ENCODE data around the gene INMT. TPM values are rescaled to one million over a fixed set of nuclear protein-coding genes. Genes with fewer than 3 reads are reported as not detected.
A peak's percentile ranks its signal among the peaks of the same experiment; 100 is the strongest.

The INMT gene
- total and polyA plus RNA-seq, 2 experiments from 2014 or later = 0.79 to 1.1 TPM

- TF ChIP-seq, protein P1, sequence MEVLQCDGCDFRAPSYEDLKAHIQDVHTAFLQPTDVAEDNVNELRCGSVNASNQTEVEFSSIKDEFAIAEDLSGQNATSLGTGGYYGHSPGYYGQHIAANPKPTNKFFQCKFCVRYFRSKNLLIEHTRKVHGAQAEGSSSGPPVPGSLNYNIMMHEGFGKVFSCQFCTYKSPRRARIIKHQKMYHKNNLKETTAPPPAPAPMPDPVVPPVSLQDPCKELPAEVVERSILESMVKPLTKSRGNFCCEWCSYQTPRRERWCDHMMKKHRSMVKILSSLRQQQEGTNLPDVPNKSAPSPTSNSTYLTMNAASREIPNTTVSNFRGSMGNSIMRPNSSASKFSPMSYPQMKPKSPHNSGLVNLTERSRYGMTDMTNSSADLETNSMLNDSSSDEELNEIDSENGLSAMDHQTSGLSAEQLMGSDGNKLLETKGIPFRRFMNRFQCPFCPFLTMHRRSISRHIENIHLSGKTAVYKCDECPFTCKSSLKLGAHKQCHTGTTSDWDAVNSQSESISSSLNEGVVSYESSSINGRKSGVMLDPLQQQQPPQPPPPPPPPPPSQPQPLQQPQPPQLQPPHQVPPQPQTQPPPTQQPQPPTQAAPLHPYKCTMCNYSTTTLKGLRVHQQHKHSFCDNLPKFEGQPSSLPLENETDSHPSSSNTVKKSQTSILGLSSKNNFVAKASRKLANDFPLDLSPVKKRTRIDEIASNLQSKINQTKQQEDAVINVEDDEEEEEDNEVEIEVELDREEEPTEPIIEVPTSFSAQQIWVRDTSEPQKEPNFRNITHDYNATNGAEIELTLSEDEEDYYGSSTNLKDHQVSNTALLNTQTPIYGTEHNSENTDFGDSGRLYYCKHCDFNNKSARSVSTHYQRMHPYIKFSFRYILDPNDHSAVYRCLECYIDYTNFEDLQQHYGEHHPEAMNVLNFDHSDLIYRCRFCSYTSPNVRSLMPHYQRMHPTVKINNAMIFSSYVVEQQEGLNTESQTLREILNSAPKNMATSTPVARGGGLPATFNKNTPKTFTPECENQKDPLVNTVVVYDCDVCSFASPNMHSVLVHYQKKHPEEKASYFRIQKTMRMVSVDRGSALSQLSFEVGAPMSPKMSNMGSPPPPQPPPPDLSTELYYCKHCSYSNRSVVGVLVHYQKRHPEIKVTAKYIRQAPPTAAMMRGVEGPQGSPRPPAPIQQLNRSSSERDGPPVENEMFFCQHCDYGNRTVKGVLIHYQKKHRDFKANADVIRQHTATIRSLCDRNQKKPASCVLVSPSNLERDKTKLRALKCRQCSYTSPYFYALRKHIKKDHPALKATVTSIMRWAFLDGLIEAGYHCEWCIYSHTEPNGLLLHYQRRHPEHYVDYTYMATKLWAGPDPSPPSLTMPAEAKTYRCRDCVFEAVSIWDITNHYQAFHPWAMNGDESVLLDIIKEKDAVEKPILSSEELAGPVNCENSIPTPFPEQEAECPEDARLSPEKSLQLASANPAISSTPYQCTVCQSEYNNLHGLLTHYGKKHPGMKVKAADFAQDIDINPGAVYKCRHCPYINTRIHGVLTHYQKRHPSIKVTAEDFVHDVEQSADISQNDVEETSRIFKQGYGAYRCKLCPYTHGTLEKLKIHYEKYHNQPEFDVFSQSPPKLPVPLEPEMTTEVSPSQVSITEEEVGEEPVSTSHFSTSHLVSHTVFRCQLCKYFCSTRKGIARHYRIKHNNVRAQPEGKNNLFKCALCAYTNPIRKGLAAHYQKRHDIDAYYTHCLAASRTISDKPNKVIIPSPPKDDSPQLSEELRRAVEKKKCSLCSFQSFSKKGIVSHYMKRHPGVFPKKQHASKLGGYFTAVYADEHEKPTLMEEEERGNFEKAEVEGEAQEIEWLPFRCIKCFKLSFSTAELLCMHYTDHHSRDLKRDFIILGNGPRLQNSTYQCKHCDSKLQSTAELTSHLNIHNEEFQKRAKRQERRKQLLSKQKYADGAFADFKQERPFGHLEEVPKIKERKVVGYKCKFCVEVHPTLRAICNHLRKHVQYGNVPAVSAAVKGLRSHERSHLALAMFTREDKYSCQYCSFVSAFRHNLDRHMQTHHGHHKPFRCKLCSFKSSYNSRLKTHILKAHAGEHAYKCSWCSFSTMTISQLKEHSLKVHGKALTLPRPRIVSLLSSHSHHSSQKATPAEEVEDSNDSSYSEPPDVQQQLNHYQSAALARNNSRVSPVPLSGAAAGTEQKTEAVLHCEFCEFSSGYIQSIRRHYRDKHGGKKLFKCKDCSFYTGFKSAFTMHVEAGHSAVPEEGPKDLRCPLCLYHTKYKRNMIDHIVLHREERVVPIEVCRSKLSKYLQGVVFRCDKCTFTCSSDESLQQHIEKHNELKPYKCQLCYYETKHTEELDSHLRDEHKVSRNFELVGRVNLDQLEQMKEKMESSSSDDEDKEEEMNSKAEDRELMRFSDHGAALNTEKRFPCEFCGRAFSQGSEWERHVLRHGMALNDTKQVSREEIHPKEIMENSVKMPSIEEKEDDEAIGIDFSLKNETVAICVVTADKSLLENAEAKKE (CRISPR knock-in tag; IDR thresholded peaks at IDR 0.05) = no peak
- TF ChIP-seq JUNB (IDR thresholded peaks at IDR 0.05; ENCODE audit: unreplicated experiment) = no peak
- TF ChIP-seq, protein P2, sequence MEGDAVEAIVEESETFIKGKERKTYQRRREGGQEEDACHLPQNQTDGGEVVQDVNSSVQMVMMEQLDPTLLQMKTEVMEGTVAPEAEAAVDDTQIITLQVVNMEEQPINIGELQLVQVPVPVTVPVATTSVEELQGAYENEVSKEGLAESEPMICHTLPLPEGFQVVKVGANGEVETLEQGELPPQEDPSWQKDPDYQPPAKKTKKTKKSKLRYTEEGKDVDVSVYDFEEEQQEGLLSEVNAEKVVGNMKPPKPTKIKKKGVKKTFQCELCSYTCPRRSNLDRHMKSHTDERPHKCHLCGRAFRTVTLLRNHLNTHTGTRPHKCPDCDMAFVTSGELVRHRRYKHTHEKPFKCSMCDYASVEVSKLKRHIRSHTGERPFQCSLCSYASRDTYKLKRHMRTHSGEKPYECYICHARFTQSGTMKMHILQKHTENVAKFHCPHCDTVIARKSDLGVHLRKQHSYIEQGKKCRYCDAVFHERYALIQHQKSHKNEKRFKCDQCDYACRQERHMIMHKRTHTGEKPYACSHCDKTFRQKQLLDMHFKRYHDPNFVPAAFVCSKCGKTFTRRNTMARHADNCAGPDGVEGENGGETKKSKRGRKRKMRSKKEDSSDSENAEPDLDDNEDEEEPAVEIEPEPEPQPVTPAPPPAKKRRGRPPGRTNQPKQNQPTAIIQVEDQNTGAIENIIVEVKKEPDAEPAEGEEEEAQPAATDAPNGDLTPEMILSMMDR (conservative IDR thresholded peaks at IDR 0.05; ENCODE audit: low read depth in 2 of 2) = no peak
These were observed 12.2 kb upstream of the INMT start (continued) for GRCh38 chr7:30739691-30740090.

GRCh38 chr7:30740417-30741181 lies 11.3 kb upstream of the INMT start:
- H3F3A ChIP-seq (replicated peaks; ENCODE audit: low read depth) = no peaks in the 10 kb centered on the region
- ATAC-seq (peak; percentile 88), DNase-seq (ENCODE audit: low spot score) (peak; percentile 88)
- H3K4me2 ChIP-seq = no peak overlapping the region
- H3K36me3 ChIP-seq (ENCODE audit: insufficient read depth) = no peaks in the 10 kb centered on the region
- no peak overlapping the region for H3K4me3 ChIP-seq
- H3K9me2 ChIP-seq (ENCODE audit: insufficient read depth) = 0 out of 2 replicates have a peak, but pooled peaks cover 2% of the 10 kb centered on the region
- no peaks in the 10 kb centered on the region for H3K27me3 ChIP-seq (ENCODE audit: insufficient read depth)
- no peaks in the 10 kb centered on the region for H3K36me3 Mint-ChIP-seq (ENCODE audit: low read depth)
- H3K4me3 Mint-ChIP-seq = no peak overlapping the region
- no peaks in the 10 kb centered on the region; the same call in 2 of the 3 replicates for H3K9me3 Mint-ChIP-seq
- H4K20me1 ChIP-seq (replicated peaks; ENCODE audit: insufficient read depth) = no peaks in the 10 kb centered on the region
- no peaks in the 10 kb centered on the region for H3K79me2 ChIP-seq (replicated peaks; ENCODE audit: insufficient read depth)
- no peak overlapping the region for H3K27ac Mint-ChIP-seq
- H3K27ac ChIP-seq (ENCODE audit: low read depth) = no peak overlapping the region
- H3K4me1 Mint-ChIP-seq = no peaks in the 10 kb centered on the region; the same call in 2 of the 3 replicates
- peak overlapping the region; percentile 95 for H2AFZ ChIP-seq
- H3K4me1 ChIP-seq (ENCODE audit: insufficient read depth) = no peaks in the 10 kb centered on the region
- peaks cover 4% of the 10 kb centered on the region for H3K27me3 Mint-ChIP-seq (ENCODE audit: insufficient read depth, low read depth, poor library complexity)
- TF ChIP-seq, protein P3, sequence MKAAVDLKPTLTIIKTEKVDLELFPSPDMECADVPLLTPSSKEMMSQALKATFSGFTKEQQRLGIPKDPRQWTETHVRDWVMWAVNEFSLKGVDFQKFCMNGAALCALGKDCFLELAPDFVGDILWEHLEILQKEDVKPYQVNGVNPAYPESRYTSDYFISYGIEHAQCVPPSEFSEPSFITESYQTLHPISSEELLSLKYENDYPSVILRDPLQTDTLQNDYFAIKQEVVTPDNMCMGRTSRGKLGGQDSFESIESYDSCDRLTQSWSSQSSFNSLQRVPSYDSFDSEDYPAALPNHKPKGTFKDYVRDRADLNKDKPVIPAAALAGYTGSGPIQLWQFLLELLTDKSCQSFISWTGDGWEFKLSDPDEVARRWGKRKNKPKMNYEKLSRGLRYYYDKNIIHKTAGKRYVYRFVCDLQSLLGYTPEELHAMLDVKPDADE (IDR thresholded peaks at IDR 0.05) = no peak
- TF ChIP-seq, protein P2 (conservative IDR thresholded peaks at IDR 0.05; ENCODE audit: low read depth in 2 of 2) = peak; percentile 100
- TF ChIP-seq, protein P4, sequence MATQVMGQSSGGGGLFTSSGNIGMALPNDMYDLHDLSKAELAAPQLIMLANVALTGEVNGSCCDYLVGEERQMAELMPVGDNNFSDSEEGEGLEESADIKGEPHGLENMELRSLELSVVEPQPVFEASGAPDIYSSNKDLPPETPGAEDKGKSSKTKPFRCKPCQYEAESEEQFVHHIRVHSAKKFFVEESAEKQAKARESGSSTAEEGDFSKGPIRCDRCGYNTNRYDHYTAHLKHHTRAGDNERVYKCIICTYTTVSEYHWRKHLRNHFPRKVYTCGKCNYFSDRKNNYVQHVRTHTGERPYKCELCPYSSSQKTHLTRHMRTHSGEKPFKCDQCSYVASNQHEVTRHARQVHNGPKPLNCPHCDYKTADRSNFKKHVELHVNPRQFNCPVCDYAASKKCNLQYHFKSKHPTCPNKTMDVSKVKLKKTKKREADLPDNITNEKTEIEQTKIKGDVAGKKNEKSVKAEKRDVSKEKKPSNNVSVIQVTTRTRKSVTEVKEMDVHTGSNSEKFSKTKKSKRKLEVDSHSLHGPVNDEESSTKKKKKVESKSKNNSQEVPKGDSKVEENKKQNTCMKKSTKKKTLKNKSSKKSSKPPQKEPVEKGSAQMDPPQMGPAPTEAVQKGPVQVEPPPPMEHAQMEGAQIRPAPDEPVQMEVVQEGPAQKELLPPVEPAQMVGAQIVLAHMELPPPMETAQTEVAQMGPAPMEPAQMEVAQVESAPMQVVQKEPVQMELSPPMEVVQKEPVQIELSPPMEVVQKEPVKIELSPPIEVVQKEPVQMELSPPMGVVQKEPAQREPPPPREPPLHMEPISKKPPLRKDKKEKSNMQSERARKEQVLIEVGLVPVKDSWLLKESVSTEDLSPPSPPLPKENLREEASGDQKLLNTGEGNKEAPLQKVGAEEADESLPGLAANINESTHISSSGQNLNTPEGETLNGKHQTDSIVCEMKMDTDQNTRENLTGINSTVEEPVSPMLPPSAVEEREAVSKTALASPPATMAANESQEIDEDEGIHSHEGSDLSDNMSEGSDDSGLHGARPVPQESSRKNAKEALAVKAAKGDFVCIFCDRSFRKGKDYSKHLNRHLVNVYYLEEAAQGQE (IDR thresholded peaks at IDR 0.05; ENCODE audit: unreplicated experiment) = no peak

Measured in GM23338 (cell line).